Stimulated activated naive B cell treated with anti-CD40 and anti-IgM and Interleukin-4, amounts not matched to agents 10 μg/mL and 1 μg/mL and 100 μg/mL, for 72 hours (primary cell): ENCODE measurements around the gene MTFP1.

Experiments
- ATAC-seq, 2 donors: fragments of 150-1000 bp; cut with Tn5 transposase; replicated peaks; 2 replicates each; pipeline ENCODE4 v1.10.0; 2021; ENCODE audit warnings: moderate library complexity in 1 of 2
- DNase-seq: peaks from one replicate; pipeline ENCODE4 v3.0.0; 2021
- H3K27ac Mint-ChIP-seq: one replicate; pipeline ENCODE4 v1.8.0; 2022; ENCODE audit warnings: mild to moderate bottlenecking, mixed read lengths
- H3K27me3 Mint-ChIP-seq, 2 donors: one replicate each; pipeline ENCODE4 v1.8.0; 2022; ENCODE audit warnings: mixed read lengths in 2 of 2
- H3K36me3 Mint-ChIP-seq, 2 donors: one replicate each; pipeline ENCODE4 v1.8.0; 2022; ENCODE audit warnings: mixed read lengths in 2 of 2, mild to moderate bottlenecking in 1 of 2
- H3K4me1 Mint-ChIP-seq, 2 donors: one replicate each; pipeline ENCODE4 v1.8.0; 2022; ENCODE audit warnings: mixed read lengths in 2 of 2, mild to moderate bottlenecking in 1 of 2
- H3K4me3 Mint-ChIP-seq, 2 donors: one replicate each; pipeline ENCODE4 v1.8.0; 2022; ENCODE audit warnings: mild to moderate bottlenecking in 2 of 2, mixed read lengths in 2 of 2, moderate library complexity in 1 of 2
- H3K9me3 Mint-ChIP-seq, 2 donors: one replicate each; pipeline ENCODE4 v1.8.0; 2022; ENCODE audit warnings: mixed read lengths in 2 of 2, mild to moderate bottlenecking in 1 of 2

Gene MTFP1

GRCh38 chr22:30469165-30469564 lies 43.6 kb downstream of the MTFP1 start:
- no peaks in the 10 kb centered on the region for H3K4me1 Mint-ChIP-seq
- H3K27ac Mint-ChIP-seq = no peak overlapping the region
- DNase-seq (no peak), ATAC-seq (no peak)
- H3K4me3 Mint-ChIP-seq = no peak overlapping the region
- H3K9me3 Mint-ChIP-seq = peaks cover 6 to 7% of the 10 kb centered on the region in 2 donors
- H3K27me3 Mint-ChIP-seq = peaks cover 42 to 47% of the 10 kb centered on the region in 2 donors
- H3K36me3 Mint-ChIP-seq = no peaks in the 10 kb centered on the region

DNA sequence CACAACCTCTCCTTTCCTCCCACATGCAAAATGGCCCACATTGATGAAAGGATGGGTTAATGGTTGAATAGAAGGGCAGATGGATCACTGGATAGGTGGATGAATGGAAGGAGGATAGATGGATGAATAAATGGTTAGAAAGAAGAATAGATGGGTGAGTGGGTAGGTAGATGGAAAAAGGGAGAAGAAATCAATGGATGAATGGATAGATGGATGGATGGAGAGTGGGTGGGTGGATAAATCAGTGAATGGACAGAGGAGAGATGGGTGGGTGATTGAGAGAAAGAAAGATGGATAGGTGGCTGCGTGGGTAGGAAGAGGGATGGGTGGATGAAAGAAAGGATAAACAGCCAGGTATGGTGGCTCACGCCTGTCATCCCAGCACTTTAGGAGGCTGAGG lies 45.1 kb downstream of the MTFP1 start:
- DNase-seq (no peak), ATAC-seq (no peak)
- Mint-ChIP-seq H3K4me3 (no peak overlapping the region), H3K27me3 (peaks cover 34 to 42% of the 10 kb centered on the region in 2 donors), H3K4me1 (no peaks in the 10 kb centered on the region), H3K36me3 (no peaks in the 10 kb centered on the region), H3K27ac (no peak overlapping the region), H3K9me3 (no peaks in the 10 kb centered on the region)

- no peaks in the 10 kb centered on the region for H3K36me3 Mint-ChIP-seq
- no peak within 1 kb of the TSS for H3K4me3 Mint-ChIP-seq
- peaks cover 34 to 38% of the 10 kb centered on the region in 2 donors for H3K27me3 Mint-ChIP-seq
- H3K9me3 Mint-ChIP-seq = no peaks in the 10 kb centered on the region
- no peak within 1 kb of the TSS for H3K27ac Mint-ChIP-seq
- no peaks in the 10 kb centered on the region for H3K4me1 Mint-ChIP-seq
- no peak for ATAC-seq
- no peak for DNase-seq
These were observed 46.2 kb downstream of the MTFP1 start, which contains the start of gene SEC14L3 for GRCh38 chr22:30471616-30472318. Gene SEC14L3 (minus strand): TSS chr22:30472017. CDS start chr22:30471958, 59 bp downstream.

DNA sequence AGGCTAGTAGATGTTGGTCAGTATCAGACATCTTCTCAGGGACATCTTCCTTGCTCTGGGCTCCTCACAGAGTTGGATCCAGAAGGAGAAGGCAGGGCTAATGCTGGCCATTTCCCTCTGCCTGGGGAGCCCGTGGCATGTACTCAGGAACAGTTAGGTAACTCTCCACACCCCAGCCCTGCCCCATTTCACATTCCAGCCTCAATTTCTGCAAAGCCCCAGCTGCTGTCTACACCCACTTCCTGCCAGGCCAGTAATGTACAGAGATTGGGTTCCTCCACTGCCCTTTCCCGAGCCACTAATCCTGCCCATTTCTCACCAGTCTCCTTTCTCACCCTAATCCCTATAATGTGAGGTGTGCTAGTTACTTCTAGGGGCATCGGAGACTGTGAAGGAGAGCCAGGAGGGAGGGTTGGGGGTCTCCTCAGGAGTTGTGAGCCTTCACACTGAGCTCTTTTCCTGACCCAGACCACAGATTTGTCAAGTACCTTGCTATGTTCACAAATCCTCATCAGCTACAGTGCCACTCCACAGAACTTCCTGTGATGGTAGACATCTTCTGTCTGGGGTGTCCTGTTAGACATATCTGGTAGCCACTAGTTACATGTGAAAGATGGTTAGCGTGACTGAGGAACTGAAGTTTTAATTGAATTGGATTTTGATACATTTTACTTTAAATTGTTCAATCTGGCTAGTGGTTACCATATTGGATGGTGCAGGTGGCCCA lies 47.6 kb downstream of the MTFP1 start:
- Mint-ChIP-seq H3K36me3 (no peaks in the 10 kb centered on the region), H3K27me3 (peaks cover 34 to 46% of the 10 kb centered on the region in 2 donors), H3K27ac (no peak overlapping the region), H3K4me1 (no peaks in the 10 kb centered on the region), H3K9me3 (no peaks in the 10 kb centered on the region), H3K4me3 (no peak overlapping the region)
- ATAC-seq (no peak), DNase-seq (no peak)

DNA sequence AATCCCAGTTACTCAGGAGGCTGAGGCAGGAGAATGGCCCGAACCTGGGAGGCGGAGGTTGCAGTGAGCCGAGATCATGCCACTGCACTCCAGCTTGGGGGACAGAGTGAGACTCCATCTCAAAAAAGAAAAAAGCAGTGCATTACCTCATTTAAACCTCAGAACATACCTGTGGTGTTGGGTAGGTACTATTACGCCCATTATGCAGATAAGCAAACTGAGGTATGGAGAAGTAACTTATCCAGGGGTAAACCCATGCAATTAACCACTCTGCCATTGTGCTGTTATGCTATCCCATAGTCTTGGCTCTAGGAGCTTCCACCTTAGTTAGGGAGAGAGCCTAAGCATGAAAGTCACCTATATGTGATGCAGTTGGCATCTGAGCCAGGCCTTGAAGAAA lies 48.6 kb downstream of the MTFP1 start:
- no peak overlapping the region for H3K4me3 Mint-ChIP-seq
- DNase-seq (no peak), ATAC-seq (no peak)
- H3K36me3 Mint-ChIP-seq = no peaks in the 10 kb centered on the region
- H3K4me1 Mint-ChIP-seq = no peaks in the 10 kb centered on the region
- no peak overlapping the region for H3K27ac Mint-ChIP-seq
- no peaks in the 10 kb centered on the region for H3K9me3 Mint-ChIP-seq
- peaks cover 27 to 46% of the 10 kb centered on the region in 2 donors for H3K27me3 Mint-ChIP-seq

DNA sequence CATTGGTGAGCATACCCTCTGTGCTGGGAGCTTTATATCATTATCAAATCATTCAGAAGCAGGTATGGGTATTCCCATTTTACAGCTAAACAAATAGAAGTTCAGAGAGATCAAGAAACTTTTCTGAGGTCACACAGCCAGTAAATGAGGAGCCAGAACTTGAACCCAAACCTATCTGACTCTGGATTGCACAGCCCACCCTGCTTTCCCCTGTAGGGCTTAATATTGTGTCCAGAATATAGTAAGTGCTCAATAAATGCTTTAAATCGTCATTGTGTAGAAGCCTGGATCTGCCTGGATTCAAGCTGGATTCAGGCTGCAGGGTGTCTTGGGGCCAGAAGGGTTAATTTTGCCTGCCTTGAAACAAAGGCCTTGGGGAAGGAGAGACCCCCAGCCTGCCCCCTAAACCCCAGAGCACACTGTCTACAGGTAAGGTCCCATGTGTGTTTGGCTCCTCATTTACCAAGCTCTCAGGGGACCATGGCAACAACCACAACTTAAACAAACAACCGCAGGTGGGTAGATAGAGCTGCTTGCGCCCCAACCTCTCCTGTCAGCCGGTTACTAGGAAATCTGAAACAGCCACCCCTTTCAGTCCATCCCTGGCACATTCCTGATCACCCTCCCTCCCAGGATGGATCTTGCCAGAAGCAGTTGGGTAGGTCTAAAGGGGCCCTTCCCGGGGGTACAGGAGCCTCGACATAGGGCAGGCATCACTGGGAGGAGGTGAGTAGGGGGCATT lies 49.3 kb downstream of the MTFP1 start:
- Mint-ChIP-seq H3K4me3 (no peak overlapping the region), H3K27me3 (peaks cover 27 to 44% of the 10 kb centered on the region in 2 donors), H3K4me1 (no peaks in the 10 kb centered on the region), H3K9me3 (no peaks in the 10 kb centered on the region), H3K27ac (no peak overlapping the region), H3K36me3 (no peaks in the 10 kb centered on the region)
- ATAC-seq (no peak), DNase-seq (no peak)
